ENCODE measurements around the gene DDX42.

DNA sequence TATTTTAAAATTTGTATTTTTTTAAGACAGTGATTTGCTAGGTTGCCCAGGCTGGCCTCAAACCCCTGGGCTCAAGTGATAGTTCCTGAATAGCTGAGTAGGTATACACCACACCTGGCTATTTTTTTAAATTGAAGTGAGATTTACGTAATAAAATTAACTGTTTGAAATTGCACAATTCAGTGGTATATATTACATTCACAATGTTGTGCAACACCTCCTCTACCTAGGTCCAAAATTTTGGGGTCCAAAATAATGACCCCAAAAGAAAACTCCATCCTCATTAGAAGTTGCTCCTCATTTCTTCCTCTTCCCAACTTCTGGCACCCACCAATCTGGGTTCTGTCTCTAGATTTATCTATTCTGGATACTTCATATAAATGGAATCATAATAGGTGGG is 71.5 kb downstream of the DDX42 start:
- TF ChIP-seq, protein P1, sequence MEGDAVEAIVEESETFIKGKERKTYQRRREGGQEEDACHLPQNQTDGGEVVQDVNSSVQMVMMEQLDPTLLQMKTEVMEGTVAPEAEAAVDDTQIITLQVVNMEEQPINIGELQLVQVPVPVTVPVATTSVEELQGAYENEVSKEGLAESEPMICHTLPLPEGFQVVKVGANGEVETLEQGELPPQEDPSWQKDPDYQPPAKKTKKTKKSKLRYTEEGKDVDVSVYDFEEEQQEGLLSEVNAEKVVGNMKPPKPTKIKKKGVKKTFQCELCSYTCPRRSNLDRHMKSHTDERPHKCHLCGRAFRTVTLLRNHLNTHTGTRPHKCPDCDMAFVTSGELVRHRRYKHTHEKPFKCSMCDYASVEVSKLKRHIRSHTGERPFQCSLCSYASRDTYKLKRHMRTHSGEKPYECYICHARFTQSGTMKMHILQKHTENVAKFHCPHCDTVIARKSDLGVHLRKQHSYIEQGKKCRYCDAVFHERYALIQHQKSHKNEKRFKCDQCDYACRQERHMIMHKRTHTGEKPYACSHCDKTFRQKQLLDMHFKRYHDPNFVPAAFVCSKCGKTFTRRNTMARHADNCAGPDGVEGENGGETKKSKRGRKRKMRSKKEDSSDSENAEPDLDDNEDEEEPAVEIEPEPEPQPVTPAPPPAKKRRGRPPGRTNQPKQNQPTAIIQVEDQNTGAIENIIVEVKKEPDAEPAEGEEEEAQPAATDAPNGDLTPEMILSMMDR (IDR thresholded peaks at IDR 0.05): no peak
- TF ChIP-seq POLR2AphosphoS5 (IDR thresholded peaks at IDR 0.05): no peak

Data from prostate gland (tissue), 2 donors.